GM18907 (cell line): ENCODE data around the gene TFR2.

Experiments used
- ATAC-seq: cut with Tn5 transposase; IDR thresholded peaks from one replicate; pipeline ENCODE4 v1.9.1; 2021; ENCODE audit warnings: mild to moderate bottlenecking, moderate library complexity; ENCODE audit not compliant: unreplicated experiment

Gene TFR2

GRCh38 chr7:100613412-100614175 is 27.8 kb downstream of the TFR2 start:
- no peak for ATAC-seq

GRCh38 chr7:100612730-100613390 is 28.5 kb downstream of the TFR2 start:
- ATAC-seq, result no peak

DNA sequence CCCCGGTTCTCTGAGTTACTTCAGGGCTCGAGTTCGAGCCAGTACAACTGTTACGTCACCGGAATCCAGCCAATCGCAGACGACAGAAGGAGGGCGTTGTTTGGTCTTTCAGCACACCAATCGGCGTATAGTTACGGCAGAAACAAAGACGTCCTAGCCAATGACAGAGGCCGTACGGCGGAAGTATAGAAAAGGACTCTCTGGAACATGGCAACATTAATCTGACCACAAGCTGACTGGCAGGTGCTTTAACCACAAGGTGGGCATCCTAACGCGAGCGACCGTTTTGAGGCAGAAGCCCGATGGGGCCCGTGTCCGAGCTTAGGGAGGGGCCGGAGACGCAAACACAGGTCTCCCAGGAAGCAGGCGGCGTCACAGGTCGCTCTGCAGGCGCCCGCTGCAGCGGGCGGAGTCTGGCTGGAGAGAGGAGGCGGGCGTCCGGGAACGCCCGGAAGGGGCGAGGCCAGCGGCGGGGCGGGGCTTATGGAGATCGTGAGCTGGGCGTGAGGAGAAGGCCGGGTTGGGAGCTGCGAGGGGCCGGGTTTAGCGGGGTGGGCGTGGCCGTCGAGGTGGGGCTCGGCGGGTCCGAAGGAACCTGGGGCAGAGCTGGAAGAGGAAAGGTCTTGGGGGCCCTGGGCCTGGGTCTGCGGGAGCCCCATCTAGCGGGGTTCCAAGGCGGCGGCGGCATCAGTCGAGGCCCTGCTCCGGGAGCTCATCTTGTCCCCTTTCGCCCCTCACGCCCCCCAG is 29.2 kb downstream of the TFR2 start, which contains the start of gene MOSPD3:
Gene MOSPD3 (plus strand): TSS at position 558 of the 747 bp plus-strand sequence. CDS start 252 bp downstream, outside the sequence.
- peak; percentile 89 for ATAC-seq

- no peak for ATAC-seq
Measured at GRCh38 chr7:100609958-100610357, 31.4 kb downstream of the TFR2 start.

DNA sequence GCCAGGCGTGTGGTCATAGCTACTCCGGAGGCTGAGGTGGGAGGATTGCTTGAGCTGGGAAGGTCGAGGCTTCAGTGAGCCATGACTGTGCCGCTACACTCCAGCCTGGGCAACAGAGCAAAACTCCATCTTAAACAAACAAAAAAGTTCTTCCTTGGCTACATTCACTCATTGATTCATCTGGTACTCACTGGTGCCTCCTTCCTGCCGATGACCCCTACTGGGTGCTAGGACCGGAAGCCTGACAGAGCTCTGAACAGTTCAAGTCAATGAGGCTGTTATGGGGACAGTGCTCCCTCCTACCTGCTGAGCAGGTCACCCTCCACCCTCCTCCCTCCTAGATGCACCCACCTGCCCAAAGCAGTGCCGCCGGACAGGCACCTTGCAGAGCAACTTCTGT is 34.2 kb downstream of the TFR2 start:
- no peak for ATAC-seq

DNA sequence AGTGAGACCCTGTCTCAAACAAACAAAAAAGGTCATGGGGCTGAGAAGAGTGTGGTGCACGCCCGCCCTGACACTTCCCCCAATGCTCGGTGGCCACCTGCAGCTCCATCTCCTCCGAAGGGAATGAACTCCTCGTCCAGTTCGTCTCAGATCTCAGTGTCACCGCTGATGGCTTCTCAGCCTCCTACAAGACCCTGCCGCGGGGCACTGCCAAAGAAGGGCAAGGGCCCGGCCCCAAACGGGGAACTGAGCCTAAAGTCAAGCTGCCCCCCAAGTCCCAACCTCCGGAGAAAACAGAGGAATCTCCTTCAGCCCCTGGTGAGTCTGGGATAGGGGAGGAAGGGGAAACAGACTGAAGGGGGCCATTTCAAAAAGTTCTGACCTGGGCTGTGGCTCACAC is 35.0 kb downstream of the TFR2 start:
- no peak for ATAC-seq

DNA sequence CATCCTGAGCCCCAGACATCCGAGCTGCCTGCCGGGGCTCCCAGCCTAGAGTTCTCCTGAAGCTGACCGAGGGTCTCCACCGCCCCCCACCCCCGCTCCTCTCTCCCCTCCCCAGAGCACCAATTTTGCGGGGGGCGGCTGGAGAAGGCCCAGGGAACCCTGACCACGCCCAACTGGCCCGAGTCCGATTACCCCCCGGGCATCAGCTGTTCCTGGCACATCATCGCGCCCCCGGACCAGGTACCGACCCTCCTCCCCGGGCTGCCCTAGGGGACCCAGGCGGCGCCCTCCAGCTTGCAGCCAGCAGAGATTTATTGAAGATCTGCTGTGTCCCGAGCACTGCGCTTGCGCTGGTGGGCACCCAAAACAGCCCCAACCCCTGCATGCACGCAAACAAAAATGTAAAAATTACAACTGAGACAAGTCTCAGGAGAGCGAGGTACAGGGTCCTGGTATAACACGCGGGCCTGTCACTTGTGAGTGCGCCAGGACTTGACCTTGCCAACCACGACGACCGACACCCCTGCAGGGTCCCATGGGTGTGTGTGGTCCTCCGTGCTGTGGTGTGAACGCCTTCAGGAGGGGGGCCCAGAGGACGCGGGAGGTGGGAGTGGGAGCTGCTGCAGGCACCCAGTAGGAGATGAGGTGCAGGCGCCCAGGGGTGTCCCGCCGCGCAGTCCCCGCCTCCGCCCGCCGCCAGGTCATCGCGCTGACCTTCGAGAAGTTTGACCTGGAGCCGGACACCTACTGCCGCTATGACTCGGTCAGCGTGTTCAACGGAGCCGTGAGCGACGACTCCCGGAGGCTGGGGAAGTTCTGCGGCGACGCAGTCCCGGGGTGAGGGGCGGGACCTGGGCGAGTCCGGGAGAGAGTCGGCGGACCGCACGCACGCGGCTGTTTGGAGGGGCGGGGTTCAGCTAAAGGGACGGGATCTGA is 36.1 kb downstream of the TFR2 start:
- no peak for ATAC-seq

DNA sequence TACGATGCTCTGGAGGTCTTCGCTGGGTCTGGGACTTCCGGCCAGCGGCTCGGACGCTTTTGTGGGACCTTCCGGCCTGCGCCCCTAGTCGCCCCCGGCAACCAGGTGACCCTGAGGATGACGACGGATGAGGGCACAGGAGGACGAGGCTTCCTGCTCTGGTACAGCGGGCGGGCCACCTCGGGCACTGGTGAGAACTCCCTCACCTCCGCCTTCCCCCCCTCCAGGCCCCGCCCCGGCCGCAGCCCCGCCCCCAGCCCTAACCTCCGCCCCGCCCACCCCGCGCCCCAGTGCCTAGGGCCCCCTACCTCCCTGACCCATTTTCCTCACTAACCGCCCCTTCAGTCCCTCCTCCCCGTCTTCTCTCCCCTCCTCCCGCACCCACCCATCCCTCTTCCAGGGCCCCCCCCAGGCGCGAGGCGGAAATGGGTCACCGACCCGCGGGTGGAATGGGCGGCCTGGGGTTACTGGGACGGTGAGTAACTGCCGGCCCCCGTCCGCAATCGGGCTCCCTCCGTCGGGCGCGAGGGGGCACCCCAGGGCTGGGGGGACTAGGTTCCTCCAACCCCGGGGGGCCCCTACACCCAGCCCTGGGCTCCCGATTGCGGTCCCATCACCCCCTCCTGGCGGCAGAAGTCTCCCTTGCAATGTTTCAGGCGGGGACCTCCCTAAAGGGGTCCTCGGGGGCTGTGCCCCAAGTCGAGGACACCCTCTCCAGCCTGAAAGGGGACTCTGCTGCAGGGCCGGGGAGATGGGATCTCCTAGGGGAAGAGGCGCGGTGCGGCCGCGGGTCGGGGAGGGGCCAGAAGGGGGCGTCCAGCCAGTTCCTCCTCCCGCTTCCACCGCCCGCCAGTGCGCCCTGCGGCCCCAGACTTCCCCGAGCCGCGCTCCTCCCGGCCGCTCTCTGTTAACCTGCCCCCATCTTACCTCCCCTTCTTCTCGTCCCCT is 37.0 kb downstream of the TFR2 start:
- peak; percentile 46 for ATAC-seq

DNA sequence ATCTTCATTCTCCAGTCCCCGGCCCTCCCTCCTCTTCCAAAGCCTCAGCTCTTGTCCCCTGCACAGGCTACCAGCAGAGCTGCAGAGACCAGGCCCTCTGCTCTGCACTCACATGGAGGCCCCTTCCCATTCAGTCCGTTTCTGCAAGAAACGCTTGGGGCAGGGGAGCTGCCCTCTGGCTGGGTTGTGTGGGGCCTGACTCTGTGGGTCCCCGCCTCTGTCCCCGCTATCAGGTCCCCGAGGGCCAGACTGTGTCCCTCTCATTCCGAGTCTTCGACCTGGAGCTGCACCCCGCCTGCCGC is 37.7 kb downstream of the TFR2 start:
- no peak for ATAC-seq

- no peak for ATAC-seq
Measured at GRCh38 chr7:100602889-100603725, 38.2 kb downstream of the TFR2 start.

GRCh38 chr7:100600730-100601038 is 40.7 kb downstream of the TFR2 start:
- no peak for ATAC-seq

GRCh38 chr7:100599911-100600729 is 41.2 kb downstream of the TFR2 start:
- no peak for ATAC-seq

DNA sequence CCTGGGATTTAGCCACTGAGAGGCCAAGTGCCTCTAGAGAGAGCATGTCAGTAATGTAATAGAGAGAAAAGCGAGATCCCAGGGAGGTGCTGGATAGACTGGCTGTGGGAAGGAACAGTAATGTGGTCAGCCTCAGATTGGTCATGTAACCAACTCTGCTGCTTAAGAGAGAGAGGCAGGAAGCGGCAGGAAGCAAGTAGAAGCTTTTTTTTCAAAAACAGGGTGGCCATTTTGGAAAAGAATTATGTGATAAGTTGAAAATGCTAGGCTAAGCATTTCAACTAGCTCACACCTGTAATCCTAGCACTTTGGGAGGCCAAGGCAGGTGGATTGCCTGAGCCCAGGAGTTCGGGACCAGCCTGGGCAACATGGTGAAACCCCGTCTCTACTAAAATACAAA is 42.9 kb downstream of the TFR2 start:
- ATAC-seq, result no peak

DNA sequence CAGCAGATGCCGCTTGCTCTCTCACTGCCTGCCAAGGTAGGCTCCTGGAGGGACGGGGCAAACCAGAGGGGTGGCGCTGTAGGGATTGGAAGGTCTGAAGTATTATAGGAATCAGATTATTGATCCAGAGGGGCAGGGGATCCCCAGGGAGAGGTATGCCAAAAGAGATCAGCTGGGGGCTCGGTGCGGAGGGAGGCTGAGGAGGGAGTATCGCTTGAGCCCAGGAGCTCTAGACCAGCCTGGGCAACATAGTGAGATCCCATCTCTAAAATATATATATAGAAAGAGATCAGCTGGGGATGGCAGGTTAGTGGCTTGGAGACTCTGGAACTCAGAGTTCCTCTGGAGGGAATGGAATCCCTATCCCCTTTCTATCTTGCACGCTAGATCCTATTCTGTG is 46.2 kb downstream of the TFR2 start:
- no peak for ATAC-seq

DNA sequence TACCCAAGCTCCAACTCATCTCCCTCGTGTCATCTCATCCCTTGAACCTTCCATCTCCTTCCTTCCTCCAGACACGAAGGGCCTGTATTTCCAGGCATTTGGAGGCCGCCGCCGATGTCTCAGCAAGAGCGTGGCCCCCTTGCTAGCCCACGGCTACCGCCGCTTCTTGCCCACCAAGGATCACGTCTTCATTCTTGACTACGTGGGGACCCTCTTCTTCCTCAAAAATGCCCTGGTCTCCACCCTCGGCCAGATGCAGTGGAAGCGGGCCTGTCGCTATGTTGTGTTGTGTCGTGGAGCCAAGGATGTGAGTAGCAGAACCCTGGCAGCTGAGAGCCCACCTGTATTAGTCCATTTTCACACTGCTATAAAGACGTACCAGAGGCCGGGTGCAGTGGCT is 49.8 kb downstream of the TFR2 start:
- no peak for ATAC-seq

GRCh38 chr7:100590077-100590737 is 51.1 kb downstream of the TFR2 start:
- ATAC-seq, result no peak

- ATAC-seq, result no peak
Measured at GRCh38 chr7:100589341-100589947, 51.9 kb downstream of the TFR2 start.
